Smooth muscle cell (in vitro differentiated cells): Measurements from ENCODE around the gene FRMD6. TPM values are rescaled to one million over a fixed set of nuclear protein-coding genes. Genes with fewer than 3 reads are reported as not detected.

ENCODE experiments used
- DNase-seq: peaks from one replicate; lab custom pipeline; 2025; ENCODE audit not compliant: unreplicated experiment; lab: John Stamatoyannopoulos, UW
- H2AFZ ChIP-seq: fragments of 200-600 bp; sonication (generic); 2 replicates; pipeline ENCODE4 v1.6.0; 2016; ENCODE audit warnings: antibody characterized with exemption, low read depth, mild to moderate bottlenecking
- H3F3A ChIP-seq: fragments of 200-600 bp; sonication (generic); 2 replicates; pipeline ENCODE4 v1.6.0; 2017; ENCODE audit warnings: antibody characterized with exemption, low read depth
- H3K27ac ChIP-seq: fragments of 200-600 bp; sonication (generic); 2 replicates; pipeline ENCODE4 v1.5.1; 2016; ENCODE audit warnings: low read depth, mild to moderate bottlenecking
- H3K27me3 ChIP-seq: fragments of 200-600 bp; sonication (generic); 2 replicates; pipeline ENCODE4 v1.6.1; 2016; ENCODE audit warnings: low read depth, mild to moderate bottlenecking
- H3K36me3 ChIP-seq: fragments of 200-600 bp; sonication (generic); 2 replicates; pipeline ENCODE4 v1.5.1; 2016; ENCODE audit warnings: low read depth
- H3K4me1 ChIP-seq: fragments of 200-600 bp; sonication (generic); 2 replicates; pipeline ENCODE4 v1.5.1; 2016; ENCODE audit warnings: low read depth
- H3K4me2 ChIP-seq: fragments of 200-600 bp; sonication (generic); 2 replicates; pipeline ENCODE4 v1.6.0; 2016; ENCODE audit warnings: mild to moderate bottlenecking
- H3K4me3 ChIP-seq: fragments of 200-600 bp; sonication (generic); 2 replicates; pipeline ENCODE4 v1.5.1; 2016; ENCODE audit warnings: mild to moderate bottlenecking
- H3K79me2 ChIP-seq: fragments of 200-600 bp; sonication (generic); 2 replicates; pipeline ENCODE4 v1.6.0; 2016; ENCODE audit warnings: low read depth, mild to moderate bottlenecking
- H3K9ac ChIP-seq: fragments of 200-600 bp; sonication (generic); 2 replicates; pipeline ENCODE4 v1.6.0; 2016; ENCODE audit warnings: low read depth
- H3K9me3 ChIP-seq: fragments of 200-600 bp; sonication (generic); replicated peaks from 2 replicates; pipeline ENCODE4 v1.5.1; 2016; ENCODE audit warnings: low read depth
- H4K20me1 ChIP-seq: fragments of 200-600 bp; sonication (generic); 2 replicates; pipeline ENCODE4 v1.6.0; 2016; ENCODE audit warnings: low read depth
- CTCF ChIP-seq: fragments of 200-600 bp; sonication (generic); IDR thresholded peaks from 2 replicates; pipeline ENCODE4 v1.5.1; 2017; ENCODE audit warnings: borderline replicate concordance, mild to moderate bottlenecking, antibody characterized with exemption; ENCODE audit not compliant: insufficient read depth, poor library complexity, severe bottlenecking
- WGBS: methylation state at CpG from one replicate; pipeline ENCODE4 v1.1.7; 2016; ENCODE audit warnings: low lambda C conversion rate; 5-methylcytosine and 5-hydroxymethylcytosine counted together
- polyA plus RNA-seq: library from polyadenylated mRNA; unstranded; fragments of >200 nt; fragmentation: Nextera tagmentation; extraction: Ambion mirVana; gene quantifications from 2 replicates; pipeline ENCODE4 v1.2.1, GENCODE V29; 2016
- total RNA-seq: library from RNA; depleted of rRNA; stranded (reverse); fragments of >200 nt; gene quantifications from 2 replicates; pipeline ENCODE4 v1.2.3, GENCODE V29; 2014

Gene FRMD6
- total and polyA plus RNA-seq, 2 experiments from 2014 or later: 254 to 564 TPM

GRCh38 chr14:51620056-51620455 lies 31.7 kb upstream of the FRMD6 start:
- Histone ChIP-seq H3K4me2 (no peak overlapping the region), H3K4me1 (no peaks in the 10 kb centered on the region), H3K9me3 (no peaks in the 10 kb centered on the region), H3K27me3 (no peaks in the 10 kb centered on the region), H3K4me3 (no peak overlapping the region), H3K27ac (no peak overlapping the region), H3F3A (no peaks in the 10 kb centered on the region), H3K36me3 (no peaks in the 10 kb centered on the region), H2AFZ (no peak overlapping the region), H3K79me2 (no peaks in the 10 kb centered on the region), H4K20me1 (no peaks in the 10 kb centered on the region), H3K9ac (no peak overlapping the region)
- no peak for TF ChIP-seq CTCF
- no peak for DNase-seq
- WGBS: 91% methylated on average over 2 of the region's 2 CpGs

- no peak for TF ChIP-seq CTCF
- H3F3A ChIP-seq: no peaks in the 10 kb centered on the region
Measured at GRCh38 chr14:51621654-51622053, 30.1 kb upstream of the FRMD6 start.

GRCh38 chr14:51622376-51622775 lies 29.3 kb upstream of the FRMD6 start:
- no peaks in the 10 kb centered on the region for H3F3A ChIP-seq
- H3K36me3 ChIP-seq: no peaks in the 10 kb centered on the region
- no peak overlapping the region for H2AFZ ChIP-seq
- WGBS: 63% methylated on average over 2 of the region's 2 CpGs
- no peaks in the 10 kb centered on the region for H4K20me1 ChIP-seq
- no peak overlapping the region for H3K4me3 ChIP-seq
- no peak overlapping the region for H3K9ac ChIP-seq
- no peak overlapping the region for H3K4me2 ChIP-seq
- H3K27ac ChIP-seq: no peak overlapping the region
- TF ChIP-seq CTCF: no peak
- no peaks in the 10 kb centered on the region for H3K4me1 ChIP-seq
- no peaks in the 10 kb centered on the region for H3K79me2 ChIP-seq
- no peak for DNase-seq
- H3K9me3 ChIP-seq: no peaks in the 10 kb centered on the region
- H3K27me3 ChIP-seq: no peaks in the 10 kb centered on the region

More at GRCh38 chr14:51621654-51622053, 30.1 kb upstream of the FRMD6 start:
- no peaks in the 10 kb centered on the region for H3K27me3 ChIP-seq
- no peaks in the 10 kb centered on the region for H4K20me1 ChIP-seq
- no peaks in the 10 kb centered on the region for H3K4me1 ChIP-seq
- no peak overlapping the region for H3K4me3 ChIP-seq
- no peak overlapping the region for H3K27ac ChIP-seq
- no peaks in the 10 kb centered on the region for H3K36me3 ChIP-seq
- 92% methylated on average over 2 of the region's 2 CpGs for WGBS
- H3K4me2 ChIP-seq: no peak overlapping the region
- no peak overlapping the region for H2AFZ ChIP-seq
- H3K9ac ChIP-seq: no peak overlapping the region
- no peaks in the 10 kb centered on the region for H3K79me2 ChIP-seq
- DNase-seq: no peak
- H3K9me3 ChIP-seq: no peaks in the 10 kb centered on the region

GRCh38 chr14:51624955-51625569 lies 26.6 kb upstream of the FRMD6 start:
- H3K36me3 ChIP-seq: no peaks in the 10 kb centered on the region
- WGBS: 92% methylated on average over 1 of the region's 1 CpG

More at GRCh38 chr14:51624955-51625569, 26.6 kb upstream of the FRMD6 start:
- Histone ChIP-seq H3K4me2 (no peak overlapping the region), H3K79me2 (no peaks in the 10 kb centered on the region), H3F3A (no peaks in the 10 kb centered on the region), H2AFZ (no peak overlapping the region), H3K27me3 (no peaks in the 10 kb centered on the region), H3K4me1 (no peaks in the 10 kb centered on the region), H4K20me1 (no peaks in the 10 kb centered on the region), H3K27ac (no peak overlapping the region), H3K9me3 (no peaks in the 10 kb centered on the region), H3K4me3 (no peak overlapping the region), H3K9ac (no peak overlapping the region)
- DNase-seq: no peak
- no peak for TF ChIP-seq CTCF
